EH (cell line): ENCODE results near the gene RIMS4.
"Not testable (repeated sequence)": the region's sequence is repeated elsewhere in the genome, so short reads cannot be mapped to it uniquely, and the experiment has no call there.

Experiments used
- DNase-seq: peaks from one replicate; pipeline ENCODE4 v3.0.0-alpha.2; 2015; ENCODE audit warnings: low read depth

The RIMS4 gene

DNA sequence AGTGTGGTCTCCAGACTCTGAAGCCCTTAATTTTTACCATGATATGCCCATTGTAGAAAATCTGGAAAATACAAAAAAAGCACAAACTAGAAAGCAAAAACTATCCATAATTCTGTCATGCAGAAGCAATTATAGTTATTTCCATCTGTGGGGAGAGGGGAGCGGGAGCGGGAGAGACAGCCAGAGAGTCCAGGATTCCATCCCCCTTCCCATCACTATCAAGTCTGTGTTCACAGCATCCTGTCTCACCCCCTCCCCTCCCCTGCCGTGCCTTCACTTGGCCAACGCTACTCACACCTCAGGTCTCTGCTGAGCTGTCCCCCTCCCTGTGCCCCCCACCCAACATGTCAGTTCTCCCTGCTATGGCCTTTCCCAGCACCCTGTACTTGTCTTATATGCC lies 14.5 kb downstream of the RIMS4 start:
- DNase-seq, result no peak

- no peak for DNase-seq
Measured at GRCh38 chr20:44792796-44793195, 17.6 kb downstream of the RIMS4 start.

DNA sequence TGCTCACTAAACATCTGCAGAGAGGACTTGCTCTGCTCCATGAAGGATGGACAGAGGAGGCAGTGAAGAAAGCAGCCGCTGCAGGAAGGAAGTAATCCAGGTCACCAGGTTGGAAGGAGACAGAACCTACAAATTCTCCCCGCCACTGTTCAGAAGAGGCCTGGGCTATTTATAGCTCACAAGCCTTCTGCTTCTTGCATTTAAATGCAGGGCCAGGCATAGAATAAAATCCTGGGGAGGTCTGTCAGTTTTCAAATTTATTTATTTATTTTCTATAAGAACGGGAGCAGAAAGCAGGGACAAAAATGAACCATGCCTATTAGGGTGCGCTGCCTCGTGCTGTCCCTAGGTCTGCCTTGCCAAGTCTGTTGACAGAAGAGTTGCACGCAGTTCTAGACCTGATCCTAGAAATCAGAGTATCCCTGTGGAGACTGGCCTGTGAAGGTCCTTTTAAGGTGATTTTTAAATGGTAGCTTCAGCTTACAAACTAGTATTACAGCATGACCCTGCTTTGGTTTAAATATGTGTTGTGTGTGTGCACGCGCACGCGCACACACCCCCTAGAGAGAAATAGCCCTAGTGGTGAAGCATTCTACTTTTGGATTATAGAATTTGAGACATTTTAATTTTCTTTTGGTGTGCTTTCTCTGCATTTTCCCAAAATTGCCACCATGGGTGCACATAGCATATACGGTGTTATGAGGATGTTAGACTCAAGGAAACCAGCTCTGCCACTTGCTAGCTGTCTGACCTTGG lies 19.5 kb downstream of the RIMS4 start:
- no peak for DNase-seq

DNA sequence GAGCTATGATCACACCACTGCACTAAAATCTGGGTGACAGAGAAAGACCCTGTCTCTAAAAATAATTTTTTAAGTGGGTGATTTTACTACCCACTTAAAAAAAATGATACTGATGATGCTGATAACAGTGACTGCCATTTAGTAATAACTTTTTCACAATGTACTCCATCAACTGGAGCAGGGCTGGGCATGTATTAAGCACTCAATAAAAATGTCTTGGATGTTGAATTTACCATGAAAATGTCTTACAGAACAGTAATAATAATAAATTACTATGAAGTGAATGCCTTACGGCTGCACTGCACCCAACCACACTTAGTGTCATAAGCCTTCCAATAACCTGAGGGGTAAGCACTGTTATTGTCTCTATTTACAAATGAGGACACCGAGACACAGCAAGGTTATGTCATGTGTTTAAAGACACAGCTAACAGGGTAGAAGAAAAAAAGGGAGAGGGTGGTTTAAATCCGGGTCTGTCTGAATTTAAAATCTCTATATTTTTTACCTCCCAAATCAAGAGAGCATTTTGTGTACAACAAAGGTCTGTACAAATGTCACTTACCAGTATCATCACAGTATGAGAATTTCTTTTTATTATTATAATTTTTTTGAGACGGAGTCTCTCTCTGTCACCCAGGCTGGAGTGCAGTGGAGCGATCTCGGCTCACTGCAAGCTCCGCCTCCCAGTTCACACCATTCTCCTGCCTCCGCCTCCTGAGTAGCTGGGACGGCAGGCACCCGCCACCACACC lies 21.5 kb downstream of the RIMS4 start:
- DNase-seq, result no peak

- no peak for DNase-seq
Measured at GRCh38 chr20:44787299-44787698, 23.0 kb downstream of the RIMS4 start.

- peak; percentile 10 for DNase-seq
Measured at GRCh38 chr20:44785768-44786167, 24.6 kb downstream of the RIMS4 start.

- no peak for DNase-seq
Measured at GRCh38 chr20:44784688-44785087, 25.7 kb downstream of the RIMS4 start.

DNA sequence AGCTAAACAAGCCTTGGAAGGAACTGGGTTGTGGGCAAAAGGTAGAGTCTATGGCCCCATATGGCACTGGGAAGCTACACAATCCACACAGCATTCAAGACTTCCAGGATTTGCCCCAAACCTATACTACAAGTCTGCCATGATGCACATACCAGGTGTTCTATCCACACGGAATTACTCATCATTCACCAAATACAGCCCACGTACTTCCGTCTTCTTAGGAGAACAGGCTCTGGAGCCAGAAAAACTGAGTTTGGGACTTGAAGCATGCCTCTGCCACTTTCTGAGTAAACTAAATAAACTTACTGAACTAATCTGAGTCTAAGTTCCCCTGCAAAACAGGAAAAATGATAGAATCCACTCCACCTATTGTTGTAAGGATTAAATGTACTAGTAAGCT lies 28.6 kb downstream of the RIMS4 start:
- no peak for DNase-seq

- no peak for DNase-seq
Measured at GRCh38 chr20:44781118-44781517, 29.2 kb downstream of the RIMS4 start.

- DNase-seq, result peak; percentile 64
Measured at GRCh38 chr20:44780226-44780625, 30.1 kb downstream of the RIMS4 start.

GRCh38 chr20:44776980-44777379 lies 33.4 kb downstream of the RIMS4 start:
- DNase-seq, result peak; percentile 41

GRCh38 chr20:44773070-44773829 lies 37.1 kb downstream of the RIMS4 start:
- no peak for DNase-seq

GRCh38 chr20:44772636-44773035 lies 37.7 kb downstream of the RIMS4 start:
- no peak for DNase-seq

GRCh38 chr20:44771172-44771535 lies 39.2 kb downstream of the RIMS4 start:
- no peak for DNase-seq

DNA sequence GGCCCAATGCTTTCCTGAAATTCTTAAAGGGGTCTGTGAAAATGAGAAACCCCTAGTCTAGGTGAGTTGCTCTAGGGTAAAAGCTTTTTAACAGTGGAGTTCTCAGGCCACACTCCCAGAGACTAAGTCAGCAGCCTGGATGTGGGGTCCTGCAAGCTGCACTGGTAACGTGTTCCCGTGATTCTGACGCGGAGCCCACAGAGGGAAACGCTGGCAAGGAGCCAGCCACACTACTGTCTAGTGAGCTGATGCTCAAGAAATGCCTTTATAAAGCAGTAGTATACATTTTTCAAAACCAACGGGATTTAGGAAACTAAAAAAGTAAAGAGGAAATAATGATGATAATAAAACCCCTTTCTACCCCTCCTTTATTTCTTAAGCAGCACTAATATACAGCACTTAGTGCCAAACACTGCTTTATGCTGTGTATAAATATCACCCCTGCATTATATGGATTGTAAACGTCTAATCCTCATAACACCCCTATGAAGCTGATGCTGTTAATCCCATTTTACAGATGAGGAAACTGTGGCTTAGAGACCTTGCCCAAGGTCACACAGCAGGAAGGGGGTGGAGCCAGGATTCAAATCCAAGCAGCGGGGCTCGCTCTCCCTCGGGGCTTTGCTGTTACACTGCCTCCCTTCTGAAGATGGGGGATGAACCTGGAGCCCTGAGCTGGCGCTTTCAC lies 39.7 kb downstream of the RIMS4 start:
- no peak for DNase-seq

DNA sequence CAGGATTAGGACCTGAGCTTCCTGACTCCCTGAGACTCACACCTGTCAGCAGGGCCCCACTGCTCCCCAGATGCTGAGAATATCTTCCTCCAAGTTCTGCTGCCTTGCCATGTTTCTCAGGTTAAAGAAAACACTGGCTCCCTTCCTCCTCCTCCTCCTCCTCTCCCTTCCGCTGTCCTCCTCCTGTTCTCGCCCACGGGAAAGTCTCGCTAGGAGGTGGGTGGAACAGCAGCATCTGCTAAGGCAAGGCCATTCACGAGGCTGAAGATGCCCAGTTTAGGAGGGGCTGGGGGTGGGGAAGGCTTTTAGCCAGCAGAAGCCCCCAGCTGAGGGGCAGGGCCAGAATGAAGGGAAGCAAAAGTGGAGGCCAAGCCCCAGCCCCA lies 40.9 kb downstream of the RIMS4 start:
- no peak for DNase-seq

GRCh38 chr20:44768854-44769480 lies 41.4 kb downstream of the RIMS4 start:
- no peak for DNase-seq

DNA sequence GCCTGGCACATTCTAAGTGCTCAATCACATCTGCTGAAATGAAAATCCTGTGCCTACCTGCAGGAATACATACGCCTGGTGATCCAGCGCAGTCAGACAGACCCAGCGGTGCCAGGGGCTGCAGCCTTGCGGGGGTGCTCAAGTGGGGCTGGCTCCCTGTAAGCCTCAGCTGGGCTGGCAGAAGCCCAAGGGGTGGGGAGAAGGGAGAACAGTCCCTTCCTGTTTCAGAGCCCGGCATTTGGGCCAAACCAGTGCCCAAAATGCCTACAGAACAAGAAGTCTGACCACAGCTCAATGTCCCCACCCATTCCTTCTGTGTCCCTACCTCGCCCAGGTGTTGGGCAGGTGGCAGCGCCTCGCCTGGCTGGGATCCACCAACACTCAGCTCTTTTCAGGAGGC lies 42.1 kb downstream of the RIMS4 start:
- no peak for DNase-seq

DNA sequence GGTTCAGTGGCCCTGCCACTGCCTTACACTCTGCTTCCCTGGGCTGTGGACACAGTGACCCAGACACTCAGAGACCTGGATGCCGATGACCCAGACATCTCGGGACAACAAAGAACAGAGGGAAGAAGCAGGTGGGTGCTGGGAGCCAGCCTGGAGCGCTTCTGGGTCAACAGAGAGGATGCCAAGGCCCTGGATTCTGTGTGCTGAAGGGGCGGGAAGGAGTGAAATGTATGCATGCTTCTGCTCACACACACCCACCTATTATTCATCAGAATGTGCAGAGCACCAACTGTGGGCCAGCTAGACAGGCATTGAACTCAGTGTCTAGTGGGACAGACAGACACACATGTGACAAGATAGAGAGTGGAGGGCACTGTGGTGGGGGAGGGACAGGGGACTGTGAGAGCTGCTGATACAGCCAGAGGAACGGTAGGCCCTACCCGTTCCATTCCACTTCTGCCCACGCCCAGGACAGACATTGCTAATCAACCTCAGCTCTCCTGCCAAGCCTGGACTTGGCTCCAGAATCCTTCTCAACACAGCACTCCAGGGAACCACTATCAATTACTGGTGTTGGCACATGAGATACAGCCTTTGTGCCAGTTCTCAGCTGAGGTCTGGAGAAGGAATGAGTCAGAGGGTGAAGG lies 44.5 kb downstream of the RIMS4 start:
- DNase-seq, result no peak

DNA sequence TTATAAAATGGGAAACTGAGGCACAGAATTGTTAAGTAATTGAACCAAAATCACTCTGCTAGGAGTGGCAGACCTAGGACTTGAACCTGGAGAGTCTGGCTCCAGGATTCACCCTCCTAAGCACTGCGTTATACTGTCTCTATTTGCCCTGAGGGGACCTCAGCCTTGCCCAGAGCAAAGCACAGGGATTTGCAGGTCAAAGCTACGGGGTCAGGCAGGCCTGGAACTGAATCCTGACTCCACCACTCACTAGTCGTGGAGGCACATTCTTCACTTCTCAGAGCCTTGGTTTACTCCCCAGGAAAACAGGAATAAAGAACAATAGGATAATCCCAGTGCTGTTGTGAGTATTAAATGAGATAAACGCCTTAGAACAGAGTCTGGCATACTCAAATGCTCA lies 45.3 kb downstream of the RIMS4 start:
- DNase-seq, result no peak

DNA sequence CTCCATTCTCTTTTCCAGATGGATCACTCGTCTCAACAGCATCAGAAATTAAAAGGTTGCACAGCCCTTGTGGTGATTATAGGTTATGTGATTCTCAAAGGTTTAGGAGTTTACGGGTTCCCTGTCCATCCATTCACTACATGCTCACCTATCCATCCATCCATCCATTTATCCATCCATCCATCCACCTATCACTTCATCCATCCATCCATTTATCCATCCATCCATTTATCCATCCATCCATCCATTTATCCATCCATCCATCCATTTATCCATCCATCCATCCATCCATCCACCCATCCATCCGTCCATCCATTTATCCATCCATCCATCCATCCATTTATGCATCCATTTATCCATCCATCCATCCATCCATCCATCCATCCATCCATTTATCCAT lies 46.5 kb downstream of the RIMS4 start:
- not testable (repeated sequence) for DNase-seq
